SU-DHL-6 (cell line): ENCODE results near the gene WAC.
"Not testable (repeated sequence)": the region's sequence is repeated elsewhere in the genome, so short reads cannot be mapped to it uniquely, and the experiment has no call there.

ENCODE experiments used
- H2AFZ ChIP-seq: fragments of 200-600 bp; sonication (generic); 2 replicates; pipeline ENCODE4 v1.6.1; 2014; ENCODE audit warnings: low read depth, mild to moderate bottlenecking, moderate library complexity, mixed read lengths, antibody characterized with exemption, low read length; ENCODE audit not compliant: severe bottlenecking
- H3F3A ChIP-seq: fragments of 200-600 bp; shearing (Covaris generic); 2 replicates; pipeline ENCODE4 v1.6.0; 2016; ENCODE audit warnings: antibody characterized with exemption, mild to moderate bottlenecking; ENCODE audit not compliant: insufficient read depth
- H3K27ac ChIP-seq: fragments of 200-600 bp; sonication (generic); 2 replicates; pipeline ENCODE4 v1.5.1; 2016; ENCODE audit warnings: low read depth, mild to moderate bottlenecking, low read length, moderate library complexity, mixed read lengths
- H3K27me3 ChIP-seq: fragments of 200-600 bp; sonication (generic), shearing (Covaris generic); 2 replicates; pipeline ENCODE4 v1.6.0; 2014; ENCODE audit warnings: mild to moderate bottlenecking, low read length
- H3K36me3 ChIP-seq: fragments of 200-600 bp; sonication (generic); 2 replicates; pipeline ENCODE4 v1.6.1; 2014; ENCODE audit warnings: mild to moderate bottlenecking, low read length, mixed read lengths
- H3K4me2 ChIP-seq: fragments of 300-600, 200-600 bp; shearing (Covaris generic), sonication (generic); 2 replicates; pipeline ENCODE4 v1.6.0; 2014; ENCODE audit warnings: low read length, low read depth, mild to moderate bottlenecking; ENCODE audit not compliant: poor library complexity, severe bottlenecking
- H3K4me3 ChIP-seq: fragments of 200-600 bp; sonication (generic); 2 replicates; pipeline ENCODE4 v1.5.1; 2014; ENCODE audit warnings: antibody characterized with exemption, low read length, mild to moderate bottlenecking, mixed read lengths; ENCODE audit not compliant: insufficient read depth, poor library complexity, severe bottlenecking
- H3K79me2 ChIP-seq: fragments of 200-600 bp; sonication (generic); 2 replicates; pipeline ENCODE4 v1.6.1; 2014; ENCODE audit warnings: mild to moderate bottlenecking, low read length, moderate library complexity; ENCODE audit not compliant: insufficient read depth
- H3K9ac ChIP-seq: fragments of 200-600 bp; sonication (generic); 2 replicates; pipeline ENCODE4 v1.7.0; 2014; ENCODE audit warnings: mild to moderate bottlenecking, low read length
- H3K9me2 ChIP-seq: fragments of 200-600 bp; sonication (generic); replicated peaks from 2 replicates; pipeline ENCODE4 v1.6.1; 2014; ENCODE audit warnings: low read length; ENCODE audit not compliant: insufficient read depth
- H3K9me3 ChIP-seq: fragments of 200-600 bp; sonication (generic); 2 replicates; pipeline ENCODE4 v1.6.1; 2014; ENCODE audit warnings: low read length, mixed read lengths; ENCODE audit not compliant: insufficient read depth
- H4K20me1 ChIP-seq: fragments of 200-600 bp; sonication (generic); 2 replicates; pipeline ENCODE4 v1.6.1; 2014; ENCODE audit warnings: low read depth, mild to moderate bottlenecking, antibody characterized with exemption, low read length, moderate library complexity, mixed read lengths
- CTCF ChIP-seq: fragments of 200-600 bp; sonication (generic); IDR thresholded peaks from one replicate; pipeline ENCODE4 v1.5.1; 2017; ENCODE audit warnings: antibody characterized with exemption, mild to moderate bottlenecking, low read length, moderate library complexity; ENCODE audit not compliant: insufficient read depth, poor library complexity, severe bottlenecking
- EZH2phosphoT487 ChIP-seq: fragments of 200-600 bp; sonication (generic), shearing (Covaris generic); conservative IDR thresholded peaks from 2 replicates; pipeline ENCODE4 v1.6.1; 2018; ENCODE audit warnings: mild to moderate bottlenecking, antibody characterized with exemption, low read length, moderate library complexity, mixed read lengths

Gene WAC

GRCh38 chr10:28496481-28496961 is 36.4 kb upstream of the WAC start:
- no peaks in the 10 kb centered on the region for H3K9me2 ChIP-seq
- H2AFZ ChIP-seq = no peak overlapping the region
- H3K27ac ChIP-seq = no peak overlapping the region
- no peaks in the 10 kb centered on the region for H3K9me3 ChIP-seq
- H3K4me2 ChIP-seq = no peak overlapping the region
- no peaks in the 10 kb centered on the region for H3K27me3 ChIP-seq
- no peaks in the 10 kb centered on the region for H3K79me2 ChIP-seq
- no peaks in the 10 kb centered on the region for H4K20me1 ChIP-seq
- H3K36me3 ChIP-seq = no peaks in the 10 kb centered on the region
- H3K9ac ChIP-seq = no peak overlapping the region
- TF ChIP-seq CTCF = no peak
- TF ChIP-seq EZH2phosphoT487 = no peak
- no peaks in the 10 kb centered on the region for H3F3A ChIP-seq
- no peak overlapping the region for H3K4me3 ChIP-seq

GRCh38 chr10:28497313-28498126 is 35.4 kb upstream of the WAC start:
- Histone ChIP-seq H3K79me2 (no peaks in the 10 kb centered on the region), H3K9ac (no peak overlapping the region), H3K4me3 (no peak overlapping the region), H3K9me2 (no peaks in the 10 kb centered on the region), H3K27ac (no peak overlapping the region), H3K9me3 (no peaks in the 10 kb centered on the region), H3F3A (no peaks in the 10 kb centered on the region), H3K36me3 (no peaks in the 10 kb centered on the region), H2AFZ (no peak overlapping the region), H3K4me2 (no peak overlapping the region), H3K27me3 (no peaks in the 10 kb centered on the region), H4K20me1 (no peaks in the 10 kb centered on the region)
- TF ChIP-seq EZH2phosphoT487 = no peak
- TF ChIP-seq CTCF = no peak

- not testable (repeated sequence) for H3K4me2 ChIP-seq, H3K27me3 ChIP-seq
Measured at GRCh38 chr10:28500203-28500602, 32.7 kb upstream of the WAC start.

GRCh38 chr10:28503114-28503513 is 29.8 kb upstream of the WAC start:
- no peak overlapping the region for H3K4me3 ChIP-seq
- no peaks in the 10 kb centered on the region for H3K27me3 ChIP-seq
- H3K36me3 ChIP-seq = no peaks in the 10 kb centered on the region
- H3K4me2 ChIP-seq = no peak overlapping the region
- H3K79me2 ChIP-seq = no peaks in the 10 kb centered on the region
- no peak overlapping the region for H2AFZ ChIP-seq
- H3K27ac ChIP-seq = no peak overlapping the region
- H4K20me1 ChIP-seq = no peaks in the 10 kb centered on the region
- no peaks in the 10 kb centered on the region for H3K9me3 ChIP-seq
- H3K9ac ChIP-seq = no peak overlapping the region
- no peak for TF ChIP-seq EZH2phosphoT487
- TF ChIP-seq CTCF = no peak
- no peaks in the 10 kb centered on the region for H3K9me2 ChIP-seq
- no peaks in the 10 kb centered on the region for H3F3A ChIP-seq

More at GRCh38 chr10:28500203-28500602, 32.7 kb upstream of the WAC start:
- H3K36me3 ChIP-seq, H3K79me2 ChIP-seq, H3K27ac ChIP-seq, H2AFZ ChIP-seq, H3K9me3 ChIP-seq, H3K9me2 ChIP-seq, H3K9ac ChIP-seq, H3F3A ChIP-seq, H3K4me3 ChIP-seq, H4K20me1 ChIP-seq: not testable (repeated sequence)
